Nephron (organoid): ENCODE data around the gene SDHC.
"Not testable (repeated sequence)": the region's sequence is repeated elsewhere in the genome, so short reads cannot be mapped to it uniquely, and the experiment has no call there.

ENCODE experiments used
- H3K27ac Mint-ChIP-seq, 3 experiments: 2 replicates each; pipeline ENCODE4 v1.8.0; 2020; ENCODE audit warnings: mixed read lengths in 3 of 3, mild to moderate bottlenecking in 2 of 3, moderate library complexity in 1 of 3
- H3K27me3 Mint-ChIP-seq: 2 replicates; pipeline ENCODE4 v1.8.0; 2021; ENCODE audit warnings: low read depth, mild to moderate bottlenecking, moderate library complexity, mixed read lengths
- H3K36me3 Mint-ChIP-seq: 2 replicates; pipeline ENCODE4 v1.8.0; 2020; ENCODE audit warnings: low read depth, mixed read lengths
- H3K4me1 Mint-ChIP-seq: 2 replicates; pipeline ENCODE4 v1.8.0; 2020; ENCODE audit warnings: mixed read lengths
- H3K4me3 Mint-ChIP-seq, 3 experiments: 2 replicates each; pipeline ENCODE4 v1.8.0; 2020; ENCODE audit warnings: mild to moderate bottlenecking in 3 of 3, mixed read lengths in 3 of 3, moderate library complexity in 2 of 3
- H3K9me3 Mint-ChIP-seq: 2 replicates; pipeline ENCODE4 v1.8.0; 2020; ENCODE audit warnings: mixed read lengths
- TF ChIP-seq, protein P1 (sequence below), 3 experiments: fragments of 200-600 bp; sonication (generic); IDR thresholded peaks; one replicate each; pipeline ENCODE4 v1.5.0; 2021; ENCODE audit warnings: antibody characterized with exemption in 3 of 3; ENCODE audit not compliant: unreplicated experiment in 3 of 3

The SDHC gene

DNA sequence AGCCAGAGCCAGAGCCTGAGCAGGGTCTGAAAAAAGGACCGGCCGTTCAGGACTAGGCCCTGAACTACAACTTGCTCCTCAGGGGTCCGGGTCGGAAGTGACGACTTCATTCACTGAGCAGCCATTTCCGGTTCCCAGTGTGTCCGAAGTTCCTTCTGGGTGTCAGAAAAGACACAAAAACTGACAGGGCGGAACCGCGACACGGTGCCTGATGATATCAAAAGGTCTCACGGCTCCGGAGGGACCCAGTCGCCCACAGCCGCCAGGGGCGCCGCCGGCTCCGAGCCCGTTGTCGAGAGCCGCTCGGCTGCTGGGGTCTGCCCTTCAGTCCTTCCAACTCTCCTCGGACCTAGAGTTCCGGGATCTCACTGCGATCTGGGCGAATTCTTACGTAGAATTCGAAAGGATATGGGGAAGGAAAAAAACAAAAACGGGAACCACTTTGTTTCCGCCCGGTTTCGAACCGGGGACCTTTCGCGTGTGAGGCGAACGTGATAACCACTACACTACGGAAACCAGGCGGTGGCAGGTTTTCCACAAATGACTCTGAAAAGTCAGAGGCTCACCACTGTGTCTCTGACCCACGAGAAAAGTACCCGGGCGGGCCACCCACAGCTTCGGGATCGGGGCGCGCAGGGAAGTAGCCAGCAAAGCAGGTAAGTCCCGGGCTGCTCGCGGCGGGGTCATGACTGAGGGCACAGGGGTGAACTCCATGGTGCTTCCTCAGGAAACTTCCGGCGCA lies 85.2 kb downstream of the SDHC start:
- Mint-ChIP-seq H3K36me3 (no peaks in the 10 kb centered on the region), H3K9me3 (no peaks in the 10 kb centered on the region)

DNA sequence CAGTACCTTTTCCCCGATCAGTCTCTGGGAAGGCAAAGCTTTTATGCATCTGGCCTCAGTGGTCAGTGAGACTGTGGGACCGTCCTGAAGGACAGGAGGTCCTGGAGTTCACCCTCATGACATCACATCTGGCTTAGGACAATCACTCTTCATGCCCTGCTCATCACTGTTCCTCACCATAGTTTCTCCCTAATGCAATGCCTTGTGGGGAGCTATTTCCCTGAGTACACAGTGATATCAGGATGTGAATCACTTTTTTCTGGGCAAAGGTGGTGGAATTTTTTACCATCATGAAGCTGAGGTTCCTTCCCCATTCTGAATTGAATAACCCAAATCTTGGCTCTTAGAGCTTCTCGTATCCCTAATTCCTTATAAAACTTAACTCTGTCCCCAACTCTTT lies 88.3 kb downstream of the SDHC start:
- Mint-ChIP-seq H3K27me3 (peaks cover 10% of the 10 kb centered on the region), H3K4me1 (peaks cover 15% of the 10 kb centered on the region), H3K9me3 (no peaks in the 10 kb centered on the region), H3K4me3 (peak overlapping the region; percentile 46 to 61 (median 59)), H3K36me3 (no peaks in the 10 kb centered on the region), H3K27ac (no peak overlapping the region)
- TF ChIP-seq, protein P1, sequence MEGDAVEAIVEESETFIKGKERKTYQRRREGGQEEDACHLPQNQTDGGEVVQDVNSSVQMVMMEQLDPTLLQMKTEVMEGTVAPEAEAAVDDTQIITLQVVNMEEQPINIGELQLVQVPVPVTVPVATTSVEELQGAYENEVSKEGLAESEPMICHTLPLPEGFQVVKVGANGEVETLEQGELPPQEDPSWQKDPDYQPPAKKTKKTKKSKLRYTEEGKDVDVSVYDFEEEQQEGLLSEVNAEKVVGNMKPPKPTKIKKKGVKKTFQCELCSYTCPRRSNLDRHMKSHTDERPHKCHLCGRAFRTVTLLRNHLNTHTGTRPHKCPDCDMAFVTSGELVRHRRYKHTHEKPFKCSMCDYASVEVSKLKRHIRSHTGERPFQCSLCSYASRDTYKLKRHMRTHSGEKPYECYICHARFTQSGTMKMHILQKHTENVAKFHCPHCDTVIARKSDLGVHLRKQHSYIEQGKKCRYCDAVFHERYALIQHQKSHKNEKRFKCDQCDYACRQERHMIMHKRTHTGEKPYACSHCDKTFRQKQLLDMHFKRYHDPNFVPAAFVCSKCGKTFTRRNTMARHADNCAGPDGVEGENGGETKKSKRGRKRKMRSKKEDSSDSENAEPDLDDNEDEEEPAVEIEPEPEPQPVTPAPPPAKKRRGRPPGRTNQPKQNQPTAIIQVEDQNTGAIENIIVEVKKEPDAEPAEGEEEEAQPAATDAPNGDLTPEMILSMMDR (IDR thresholded peaks at IDR 0.05; ENCODE audit: unreplicated experiment in 3 of 3): no peak

More for the DNA sequence above, 85.2 kb downstream of the SDHC start:
- TF ChIP-seq, protein P1 (IDR thresholded peaks at IDR 0.05; ENCODE audit: unreplicated experiment in 3 of 3): peak; percentile 43 to 55 (median 44)
- Mint-ChIP-seq H3K27ac (peak overlapping the region; percentile 99 to 100 (median 100)), H3K4me3 (peak overlapping the region; percentile 93 to 96 (median 96)), H3K4me1 (peaks cover 15% of the 10 kb centered on the region), H3K27me3 (peaks cover 9% of the 10 kb centered on the region)

DNA sequence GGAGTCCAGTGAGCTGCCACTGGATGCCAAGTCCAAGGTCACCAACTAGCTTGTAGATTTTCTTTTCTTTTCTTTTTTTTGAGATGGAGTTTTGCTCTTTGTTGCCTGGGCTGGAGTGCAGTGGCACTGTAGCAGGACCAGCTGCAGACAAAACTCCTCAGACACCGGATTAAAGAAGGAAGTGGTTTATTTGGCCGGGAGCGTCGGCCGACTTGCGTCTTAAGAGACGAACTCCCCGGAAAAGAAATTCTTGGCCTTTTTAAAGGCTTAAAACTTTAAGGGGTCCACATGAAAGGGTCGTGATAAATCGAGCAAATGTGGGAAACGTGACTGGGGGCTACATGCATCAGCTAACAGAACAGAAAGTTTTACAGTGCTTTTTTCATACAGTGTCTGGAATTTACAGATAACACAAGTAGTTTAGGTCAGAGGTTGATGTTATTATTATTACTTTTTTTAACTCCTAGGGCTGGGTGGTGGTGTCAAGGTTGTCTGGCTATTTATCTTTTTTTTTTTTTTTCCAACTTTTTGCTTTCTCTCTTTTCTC lies 89.9 kb downstream of the SDHC start:
- TF ChIP-seq, protein P1 (IDR thresholded peaks at IDR 0.05; ENCODE audit: unreplicated experiment in 3 of 3): no peak
- Mint-ChIP-seq H3K36me3 (no peaks in the 10 kb centered on the region), H3K4me3 (no peak overlapping the region), H3K9me3 (no peaks in the 10 kb centered on the region), H3K27ac (no peak overlapping the region), H3K4me1 (peaks cover 18% of the 10 kb centered on the region), H3K27me3 (peaks cover 10% of the 10 kb centered on the region)

DNA sequence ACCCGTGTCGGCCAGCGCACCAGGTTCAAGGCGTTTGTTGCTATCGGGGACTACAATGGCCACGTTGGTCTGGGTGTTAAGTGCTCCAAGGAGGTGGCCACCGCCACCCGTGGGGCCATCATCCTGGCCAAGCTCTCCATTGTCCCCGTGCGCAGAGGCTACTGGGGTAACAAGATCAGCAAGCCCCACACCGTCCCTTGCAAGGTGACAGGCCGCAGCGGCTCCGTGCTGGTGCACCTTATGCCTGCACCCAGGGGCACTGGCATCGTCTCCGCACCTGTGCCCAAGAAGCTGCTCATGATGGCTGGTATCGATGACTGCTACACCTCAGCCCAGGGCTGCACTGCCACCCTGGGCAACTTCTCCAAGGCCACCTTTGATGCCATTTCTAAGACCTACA lies 92.4 kb downstream of the SDHC start:
- H3K27me3 Mint-ChIP-seq: peaks cover 15% of the 10 kb centered on the region
- not testable (repeated sequence) for H3K4me3 Mint-ChIP-seq, H3K27ac Mint-ChIP-seq, H3K4me1 Mint-ChIP-seq, H3K9me3 Mint-ChIP-seq, H3K36me3 Mint-ChIP-seq

DNA sequence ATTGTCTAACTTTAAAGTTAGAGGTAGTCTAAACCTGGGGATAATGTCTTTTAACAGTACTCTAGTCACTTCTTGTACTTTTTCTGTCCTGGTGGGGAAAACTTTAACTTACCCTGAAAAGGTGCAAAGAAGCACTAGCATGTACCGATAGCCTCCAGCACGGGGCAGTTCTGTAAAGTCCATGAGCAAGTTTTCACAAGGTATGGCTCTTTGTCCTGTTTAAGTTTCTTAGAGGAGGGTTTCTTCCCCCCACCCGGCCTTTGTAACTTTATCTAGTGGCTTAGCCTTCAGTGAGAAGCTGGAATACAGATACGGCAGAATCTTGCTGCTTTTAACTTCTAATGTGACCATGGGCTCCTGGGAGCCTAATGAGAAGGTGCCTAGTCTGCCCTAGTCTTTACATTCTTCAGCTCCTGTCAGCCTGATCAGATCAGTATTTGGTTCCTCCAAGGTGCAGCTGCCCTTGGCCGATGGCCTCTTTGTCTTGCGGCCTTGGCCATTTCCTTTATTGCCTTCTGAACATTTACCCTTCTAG lies 93.3 kb downstream of the SDHC start:
- no peak overlapping the region for H3K27ac Mint-ChIP-seq
- H3K36me3 Mint-ChIP-seq: no peaks in the 10 kb centered on the region
- peaks cover 19% of the 10 kb centered on the region for H3K27me3 Mint-ChIP-seq
- TF ChIP-seq, protein P1 (IDR thresholded peaks at IDR 0.05; ENCODE audit: unreplicated experiment in 3 of 3): no peak
- no peaks in the 10 kb centered on the region for H3K9me3 Mint-ChIP-seq
- no peak overlapping the region for H3K4me3 Mint-ChIP-seq
- peaks cover 6% of the 10 kb centered on the region for H3K4me1 Mint-ChIP-seq

DNA sequence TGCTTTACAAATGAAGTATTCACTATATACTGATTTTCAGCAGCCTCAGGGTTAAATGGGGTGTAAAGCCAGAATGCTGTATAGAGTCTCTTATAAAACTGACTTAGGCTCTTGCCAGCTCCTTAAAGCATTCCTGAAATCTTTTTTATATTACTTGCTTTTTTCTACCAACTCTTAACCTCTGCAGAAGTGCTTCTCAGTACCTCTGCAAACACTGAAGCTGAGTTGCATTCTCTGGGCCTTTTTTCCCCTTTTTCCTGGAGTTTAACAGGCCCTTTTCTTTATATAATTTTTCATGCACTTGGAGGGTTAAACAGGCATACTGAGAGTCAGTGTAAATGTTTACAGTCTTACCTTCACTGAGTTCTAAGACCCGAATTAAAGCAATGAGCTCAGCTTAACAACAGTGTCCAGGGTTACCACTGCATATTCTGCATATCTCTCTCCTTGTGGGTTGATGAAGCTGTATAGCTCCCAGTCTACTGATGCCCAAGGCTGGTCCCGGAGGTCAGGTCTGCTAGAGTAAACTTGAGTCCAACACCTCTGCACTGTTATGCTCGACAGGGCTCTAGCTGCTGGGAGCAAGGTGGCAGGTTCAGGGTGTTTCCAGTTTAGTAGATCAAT lies 94.4 kb downstream of the SDHC start:
- no peaks in the 10 kb centered on the region for H3K9me3 Mint-ChIP-seq
- TF ChIP-seq, protein P1 (IDR thresholded peaks at IDR 0.05; ENCODE audit: unreplicated experiment in 3 of 3): no peak
- no peak overlapping the region for H3K27ac Mint-ChIP-seq
- H3K4me1 Mint-ChIP-seq: peaks cover 6% of the 10 kb centered on the region
- H3K36me3 Mint-ChIP-seq: no peaks in the 10 kb centered on the region
- H3K27me3 Mint-ChIP-seq: peaks cover 27% of the 10 kb centered on the region
- no peak overlapping the region for H3K4me3 Mint-ChIP-seq

DNA sequence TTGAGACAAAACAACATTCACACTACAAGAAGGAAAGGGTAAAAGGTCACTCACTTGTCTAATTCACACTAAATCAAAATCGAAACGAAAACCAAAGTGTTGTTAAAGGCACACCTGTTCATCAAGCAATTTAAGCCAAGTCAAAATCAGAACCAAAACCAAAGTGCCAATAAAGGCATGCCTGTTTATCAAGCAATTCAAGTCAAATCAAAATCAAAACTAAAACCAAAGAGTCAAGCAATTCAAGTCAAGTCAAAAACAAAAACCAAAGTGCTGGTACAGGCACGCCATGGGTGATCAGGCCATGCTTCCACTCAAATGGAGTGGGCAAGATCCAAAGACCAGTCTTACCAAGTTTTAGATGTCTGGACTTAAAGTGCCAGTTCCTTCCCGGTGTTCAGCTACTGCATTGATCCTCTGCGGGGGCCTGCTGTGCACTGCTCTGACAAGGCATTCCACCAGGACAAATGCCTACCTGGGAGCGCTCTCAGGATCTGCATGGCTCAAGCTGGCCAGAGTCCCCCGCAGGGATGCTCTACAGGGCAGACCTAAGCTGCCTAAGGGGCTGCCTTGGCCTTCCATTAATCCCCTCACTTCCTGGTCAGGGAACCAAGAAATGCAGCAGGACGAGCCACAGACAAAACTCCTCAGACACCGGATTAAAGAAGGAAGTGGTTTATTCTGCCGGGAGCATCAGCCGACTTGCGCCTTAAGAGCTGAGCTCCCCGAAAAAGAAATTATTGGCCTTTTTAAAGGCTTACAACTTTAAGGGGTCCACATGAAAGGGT lies 95.9 kb downstream of the SDHC start:
- not testable (repeated sequence) for H3K36me3 Mint-ChIP-seq, H3K4me3 Mint-ChIP-seq, H3K4me1 Mint-ChIP-seq, H3K27ac Mint-ChIP-seq, H3K9me3 Mint-ChIP-seq
- peaks cover 25% of the 10 kb centered on the region for H3K27me3 Mint-ChIP-seq

DNA sequence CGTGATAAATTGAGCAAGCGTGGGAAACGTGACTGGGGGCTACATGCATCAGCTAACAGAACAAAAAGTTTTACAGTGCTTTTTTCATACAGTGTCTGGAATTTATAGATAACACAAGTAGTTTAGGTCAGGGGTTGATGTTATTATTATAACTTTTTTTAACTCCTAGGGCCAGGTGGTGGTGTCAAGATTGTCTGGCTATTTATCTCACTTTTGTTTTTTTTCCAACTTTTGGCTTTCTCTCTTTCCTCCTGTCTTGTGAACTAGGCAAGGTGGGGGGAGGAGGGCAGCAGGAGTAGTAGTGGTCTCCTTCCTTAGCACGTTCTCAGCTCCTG lies 96.4 kb downstream of the SDHC start:
- not testable (repeated sequence) for H3K36me3 Mint-ChIP-seq, H3K4me3 Mint-ChIP-seq, H3K27ac Mint-ChIP-seq, H3K4me1 Mint-ChIP-seq, H3K9me3 Mint-ChIP-seq
- peaks cover 25% of the 10 kb centered on the region for H3K27me3 Mint-ChIP-seq
